KOPT-K1 (cell line): ENCODE data around the gene TMCO4.
"Not testable (repeated sequence)": the region's sequence is repeated elsewhere in the genome, so short reads cannot be mapped to it uniquely, and the experiment has no call there.

ENCODE experiments used
- H3K27ac ChIP-seq: fragments of 200-600 bp; sonication (generic); 2 replicates; pipeline ENCODE4 v1.5.1; 2016; ENCODE audit warnings: antibody characterized with exemption, mild to moderate bottlenecking, low read depth, low read length; ENCODE audit not compliant: poor library complexity, severe bottlenecking
- H3K36me3 ChIP-seq: fragments of 200-600 bp; sonication (generic); 2 replicates; pipeline ENCODE4 v1.5.1; 2017; ENCODE audit warnings: antibody characterized with exemption, mild to moderate bottlenecking, low read length, moderate library complexity; ENCODE audit not compliant: insufficient read depth
- H3K9me3 ChIP-seq: fragments of 200-600 bp; sonication (generic); 2 replicates; pipeline ENCODE4 v1.5.1; 2017; ENCODE audit warnings: antibody characterized with exemption, low read length, mild to moderate bottlenecking; ENCODE audit not compliant: insufficient read depth, poor library complexity, severe bottlenecking

The TMCO4 gene

DNA sequence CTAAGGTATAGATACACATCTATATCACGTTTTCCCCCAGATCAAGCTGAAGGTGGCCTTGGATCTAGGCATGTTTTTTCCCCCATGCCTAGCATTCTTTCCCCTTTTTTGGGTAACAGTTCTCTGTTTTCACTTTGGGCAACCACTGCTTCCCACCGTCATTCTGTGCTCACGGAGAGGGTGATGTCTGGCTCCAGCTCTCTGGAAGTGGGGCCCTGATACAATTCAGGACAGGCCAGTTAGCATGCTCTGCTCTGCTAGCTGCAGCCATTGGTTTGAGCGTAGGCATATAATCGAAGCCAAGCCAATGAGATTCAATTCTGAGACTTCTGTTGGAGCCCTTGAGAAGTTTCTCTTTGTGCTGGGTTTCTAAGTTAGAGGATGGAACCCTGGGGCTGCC lies 17.4 kb upstream of the TMCO4 start:
- no peaks in the 10 kb centered on the region for H3K36me3 ChIP-seq
- no peaks in the 10 kb centered on the region for H3K9me3 ChIP-seq
- no peak overlapping the region for H3K27ac ChIP-seq

DNA sequence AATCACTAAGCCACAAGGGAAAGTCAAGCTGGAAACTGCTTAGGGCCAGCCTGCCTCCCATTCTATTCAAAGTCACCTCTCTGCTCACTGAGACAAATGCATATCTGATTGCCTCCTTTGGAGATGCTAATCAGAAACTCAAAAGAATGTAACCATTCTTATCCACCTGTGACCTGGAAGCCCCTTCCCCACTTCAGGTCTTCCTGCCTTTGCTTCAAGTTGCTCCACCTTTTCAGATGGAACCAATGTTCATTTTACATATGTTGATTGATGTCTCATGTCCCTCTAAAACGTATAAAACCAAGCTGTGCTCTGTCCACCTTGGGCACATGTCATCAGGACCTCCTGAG lies 17.0 kb upstream of the TMCO4 start:
- H3K9me3 ChIP-seq, H3K36me3 ChIP-seq, H3K27ac ChIP-seq: not testable (repeated sequence)

DNA sequence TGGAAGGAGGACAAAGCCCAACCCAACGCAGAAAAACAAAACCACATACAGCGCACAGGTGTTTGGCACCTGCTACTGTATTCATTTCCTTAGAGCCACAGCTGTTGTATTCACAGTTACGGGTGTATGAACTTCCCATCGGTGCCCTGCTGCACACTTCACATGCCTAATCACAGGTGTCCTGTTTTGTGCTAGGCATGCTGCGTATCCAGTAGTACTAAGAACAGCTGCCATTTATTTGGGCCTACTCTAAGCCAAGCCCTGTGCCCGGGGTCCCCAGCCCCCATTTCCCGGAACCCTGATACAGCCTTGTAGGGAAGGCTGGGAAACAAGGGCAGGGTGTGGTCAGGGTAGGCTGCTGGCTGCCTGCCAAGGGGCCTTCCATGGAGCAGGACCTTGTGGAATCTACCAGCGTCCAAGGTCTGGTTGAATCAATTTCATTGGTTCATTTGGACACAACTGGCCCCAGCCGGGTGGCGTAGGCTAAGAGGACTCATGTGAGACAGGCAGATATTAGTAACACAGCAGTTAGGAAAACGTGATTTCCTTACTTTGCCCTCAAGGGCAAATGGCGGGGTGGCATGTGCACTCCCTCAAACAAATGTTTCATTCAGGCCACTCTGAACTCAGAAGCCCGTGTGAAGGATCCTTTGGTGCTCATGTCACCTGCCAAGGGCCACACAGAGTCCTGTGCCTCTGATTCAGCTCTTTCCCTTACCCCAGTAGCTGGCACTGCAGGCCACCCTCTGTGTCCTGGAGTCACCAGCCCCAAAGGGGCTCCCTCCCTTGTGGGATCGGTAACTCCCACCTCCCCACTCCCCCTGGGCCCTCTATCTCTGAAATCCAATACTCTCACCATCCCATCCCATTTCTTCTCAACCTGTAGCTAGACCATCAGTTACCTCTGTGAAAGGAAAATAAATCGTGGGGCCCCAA lies 16.4 kb upstream of the TMCO4 start:
- Histone ChIP-seq H3K36me3 (no peaks in the 10 kb centered on the region), H3K9me3 (no peaks in the 10 kb centered on the region), H3K27ac (no peak overlapping the region)

DNA sequence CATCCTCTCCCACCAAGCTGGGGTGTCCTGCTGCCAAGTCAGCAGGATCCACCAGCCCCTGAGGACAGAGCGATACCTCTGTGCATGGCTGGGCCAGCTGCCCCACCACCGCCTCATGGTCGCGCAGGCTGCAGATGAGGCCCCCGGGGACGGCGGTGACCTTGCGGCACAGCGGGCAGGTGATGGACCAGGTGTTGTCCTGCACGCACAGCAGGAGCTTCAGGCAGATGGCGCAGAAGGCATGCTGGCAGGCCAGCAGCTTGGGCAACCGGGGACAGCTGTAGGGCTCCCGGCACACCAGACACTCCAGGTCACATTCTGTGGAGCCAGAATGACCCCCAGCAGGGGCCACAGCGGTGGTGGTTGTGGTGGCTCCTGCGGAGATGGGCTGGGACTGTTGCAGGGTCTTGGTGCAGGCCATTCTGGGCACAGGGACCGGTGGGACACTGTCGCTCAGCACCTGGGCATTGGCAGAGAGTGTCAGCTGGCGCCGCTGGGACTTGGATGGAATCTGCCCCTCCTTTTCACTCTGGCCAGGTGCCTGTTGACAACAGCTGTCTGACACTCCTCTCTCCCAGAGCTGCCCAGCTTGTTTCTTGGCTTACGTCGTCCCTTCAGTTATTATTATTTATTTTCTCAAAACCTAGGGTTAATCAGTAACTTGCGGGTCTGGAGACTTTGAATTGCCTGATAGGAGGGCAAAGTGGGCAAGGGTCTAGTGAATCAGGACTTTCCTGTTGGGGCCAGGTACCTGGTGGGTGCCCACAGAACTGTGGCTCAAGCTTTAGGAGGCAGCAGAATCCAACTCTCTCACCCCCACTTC lies 15.2 kb upstream of the TMCO4 start, which contains the start of gene RNF186:
Gene RNF186 (minus strand): TSS at position 603 of the 823 bp plus-strand sequence. CDS start 182 bp downstream, at position 421.
- H3K27ac ChIP-seq: no peak within 1 kb of the TSS
- no peaks in the 10 kb centered on the region for H3K36me3 ChIP-seq
- H3K9me3 ChIP-seq: no peaks in the 10 kb centered on the region

DNA sequence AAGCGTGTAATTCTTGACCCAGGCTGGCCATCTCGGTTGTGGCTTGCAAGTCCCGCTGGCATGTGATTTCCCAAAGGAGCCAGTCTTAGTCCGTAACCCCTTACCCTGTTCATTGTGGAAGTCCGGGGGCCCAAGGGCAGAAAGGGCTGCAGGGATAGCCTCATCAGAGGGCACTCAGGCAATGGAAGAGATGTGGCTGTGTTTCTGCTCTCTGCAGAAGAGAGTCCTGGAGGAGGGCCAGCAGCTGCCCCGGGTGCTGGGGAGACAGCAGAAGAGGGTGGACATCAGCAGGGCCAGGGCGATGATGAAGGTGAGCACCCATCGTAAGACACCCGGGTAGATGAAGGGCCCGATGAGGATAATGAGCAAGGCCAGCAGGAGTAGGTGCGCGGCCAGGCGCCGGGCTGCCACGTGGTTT lies 14.5 kb upstream of the TMCO4 start:
- Histone ChIP-seq H3K36me3 (no peaks in the 10 kb centered on the region), H3K9me3 (no peaks in the 10 kb centered on the region), H3K27ac (no peak overlapping the region)

DNA sequence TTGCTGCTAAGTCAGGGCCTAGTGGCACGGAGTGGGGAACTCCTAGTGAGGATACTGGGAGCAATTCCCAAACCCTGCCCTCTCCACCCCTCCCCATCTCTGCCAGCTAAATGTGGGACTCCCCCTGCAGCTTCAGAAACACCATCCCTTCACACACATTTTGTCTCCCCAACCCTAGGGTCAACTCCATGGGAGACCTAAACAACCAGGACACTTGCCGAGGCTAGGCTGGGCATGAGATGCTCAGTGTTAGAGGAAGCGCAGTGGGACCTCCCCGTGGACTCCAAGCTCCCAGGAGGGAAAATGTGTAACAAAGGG lies 13.9 kb upstream of the TMCO4 start:
- H3K27ac ChIP-seq: no peak overlapping the region
- H3K9me3 ChIP-seq: no peaks in the 10 kb centered on the region
- H3K36me3 ChIP-seq: no peaks in the 10 kb centered on the region

DNA sequence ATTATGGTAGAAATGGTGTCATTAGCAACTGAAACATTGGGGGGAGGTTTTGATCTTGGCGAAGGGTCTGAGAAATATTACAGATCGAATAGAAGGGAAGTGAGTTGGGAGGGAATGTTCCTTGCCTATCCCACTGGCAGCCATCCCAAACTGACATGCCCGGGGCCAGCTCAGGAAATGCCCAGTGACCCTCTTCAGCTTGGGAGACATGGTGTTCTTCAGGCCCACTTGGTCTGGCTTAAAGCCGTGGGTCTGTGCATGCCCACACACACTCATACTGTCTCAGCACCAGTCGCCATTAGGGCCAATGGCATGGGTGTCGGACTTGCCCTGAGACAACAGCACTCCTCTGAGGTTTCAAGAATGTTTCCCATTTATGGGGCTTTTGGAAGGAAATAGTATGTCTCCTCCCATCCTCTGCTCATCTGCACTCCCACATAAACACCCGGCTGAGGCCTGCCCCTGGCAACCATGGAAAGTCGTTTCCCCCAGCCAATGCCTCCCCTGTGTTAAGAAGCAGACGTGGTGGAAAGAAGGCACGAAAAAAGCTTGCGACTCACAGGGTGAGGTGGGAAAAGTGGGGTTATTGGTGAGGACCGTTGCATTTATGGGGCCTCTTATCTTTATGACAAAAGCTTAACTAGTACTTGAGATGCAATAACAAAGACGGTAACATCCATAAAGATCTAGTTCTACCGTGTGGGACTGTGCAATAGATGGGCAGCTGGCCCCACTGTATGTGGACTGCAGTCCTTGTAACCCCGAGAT lies 13.3 kb upstream of the TMCO4 start:
- H3K9me3 ChIP-seq: no peaks in the 10 kb centered on the region
- H3K27ac ChIP-seq: no peak overlapping the region
- H3K36me3 ChIP-seq: no peaks in the 10 kb centered on the region

DNA sequence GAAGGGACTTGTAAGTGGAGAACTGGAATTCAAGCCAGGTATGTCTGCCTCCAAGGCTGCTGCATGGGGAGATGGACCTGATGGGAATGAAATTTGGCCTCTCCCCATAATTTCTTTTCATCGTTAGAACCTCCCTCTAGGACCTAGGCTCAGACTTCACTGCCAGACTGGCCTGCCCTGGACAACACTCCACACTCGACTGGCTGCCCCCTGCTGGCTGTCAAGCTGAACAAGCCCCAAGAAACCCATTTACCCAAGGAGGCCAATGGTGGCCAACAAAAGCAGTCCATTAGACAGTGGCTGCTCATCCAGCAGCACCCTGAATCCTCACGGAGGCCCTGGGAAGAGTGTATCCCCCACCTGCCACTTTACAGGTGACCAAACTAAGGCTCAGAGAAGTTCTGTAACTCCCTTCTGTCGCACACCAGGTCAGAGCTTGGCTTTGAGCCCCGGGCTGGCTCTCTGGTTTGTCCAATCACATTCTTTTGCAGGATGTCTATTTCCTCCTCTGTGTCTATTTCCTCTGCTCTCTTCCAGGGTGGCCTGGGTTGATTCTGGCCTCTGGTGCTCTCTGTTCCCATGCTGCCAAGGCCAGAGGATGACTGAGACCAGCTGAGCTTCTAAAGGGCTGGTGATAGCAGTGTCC lies 11.6 kb upstream of the TMCO4 start:
- no peaks in the 10 kb centered on the region for H3K36me3 ChIP-seq
- no peaks in the 10 kb centered on the region for H3K9me3 ChIP-seq
- no peak overlapping the region for H3K27ac ChIP-seq

DNA sequence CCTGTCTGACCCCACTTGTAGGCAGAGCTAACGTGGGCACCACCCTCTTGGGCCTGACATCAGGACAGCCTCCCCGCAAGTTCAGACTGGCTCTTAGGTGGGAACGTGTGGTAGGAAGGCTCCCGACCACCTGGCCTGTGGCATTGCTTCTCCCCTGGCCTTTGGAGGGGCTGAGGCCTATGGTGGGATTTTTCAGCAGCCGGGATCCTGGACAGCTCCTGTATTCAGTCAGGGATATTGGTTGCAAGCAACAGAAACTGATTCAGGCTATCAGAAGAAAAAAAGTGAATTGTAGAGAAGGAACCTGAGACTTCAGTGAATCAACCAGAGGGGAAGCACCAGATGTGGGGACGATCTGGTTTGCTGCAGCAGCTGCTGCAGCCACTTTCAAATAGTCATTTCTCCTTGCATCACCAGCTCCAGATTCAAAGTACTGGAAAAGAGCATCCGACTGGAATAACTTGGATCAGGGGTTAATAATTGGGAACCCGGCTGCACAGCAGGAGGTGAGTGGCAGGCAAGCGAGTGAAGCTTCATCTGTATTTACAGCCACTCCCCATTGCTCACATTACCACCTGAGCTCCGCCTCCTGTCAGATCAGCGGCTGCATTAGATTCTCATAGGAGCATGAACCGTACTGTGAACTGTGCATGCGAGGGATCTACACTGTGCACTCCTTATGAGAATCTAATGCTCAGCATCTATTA lies 9.5 kb upstream of the TMCO4 start:
- H3K27ac ChIP-seq: no peak overlapping the region

DNA sequence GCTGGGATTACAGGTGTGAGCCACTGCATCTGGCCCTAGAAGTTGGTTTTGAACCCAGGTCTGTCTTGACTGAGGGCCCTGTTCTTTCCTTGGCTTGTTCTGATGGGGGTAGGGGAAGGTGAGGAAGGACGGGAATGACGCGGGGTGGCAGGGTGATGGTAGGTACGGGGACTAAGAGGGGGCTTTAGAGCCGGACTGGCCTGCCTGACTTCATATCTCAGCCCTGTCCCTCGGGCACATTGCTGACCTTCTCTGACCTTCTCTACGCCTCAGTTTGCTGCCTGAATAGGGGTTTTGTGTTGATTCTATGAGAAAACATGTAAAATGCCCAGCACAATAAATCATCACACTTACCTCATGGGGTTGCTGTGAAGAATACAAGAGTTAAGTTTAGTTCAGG lies 8.6 kb upstream of the TMCO4 start:
- no peak overlapping the region for H3K27ac ChIP-seq
- no peaks in the 10 kb centered on the region for H3K36me3 ChIP-seq
- no peaks in the 10 kb centered on the region for H3K9me3 ChIP-seq

More for the DNA sequence above, 9.5 kb upstream of the TMCO4 start:
- Histone ChIP-seq H3K36me3 (no peaks in the 10 kb centered on the region), H3K9me3 (no peaks in the 10 kb centered on the region)

DNA sequence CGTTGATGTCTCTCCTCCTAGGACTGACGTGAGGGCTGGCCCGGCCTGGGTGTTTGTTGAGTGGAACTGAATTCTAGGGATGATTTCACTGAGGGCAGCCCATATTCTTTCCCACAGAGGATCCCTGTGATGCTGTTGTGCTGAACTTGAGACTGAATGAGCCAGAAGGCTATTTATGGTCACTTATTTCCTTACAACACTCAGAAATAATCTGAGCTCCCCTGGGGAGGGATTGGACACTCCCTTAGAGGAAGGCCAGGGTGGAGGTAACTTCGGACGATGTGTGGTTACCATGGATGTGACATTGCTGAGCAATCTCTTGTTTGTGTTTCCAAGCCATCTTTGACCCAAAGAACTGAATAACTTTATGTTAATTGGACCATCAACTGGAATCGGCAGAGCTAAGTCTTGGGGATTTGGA lies 5.1 kb upstream of the TMCO4 start:
- Histone ChIP-seq H3K36me3 (no peaks in the 10 kb centered on the region), H3K27ac (no peak overlapping the region)

DNA sequence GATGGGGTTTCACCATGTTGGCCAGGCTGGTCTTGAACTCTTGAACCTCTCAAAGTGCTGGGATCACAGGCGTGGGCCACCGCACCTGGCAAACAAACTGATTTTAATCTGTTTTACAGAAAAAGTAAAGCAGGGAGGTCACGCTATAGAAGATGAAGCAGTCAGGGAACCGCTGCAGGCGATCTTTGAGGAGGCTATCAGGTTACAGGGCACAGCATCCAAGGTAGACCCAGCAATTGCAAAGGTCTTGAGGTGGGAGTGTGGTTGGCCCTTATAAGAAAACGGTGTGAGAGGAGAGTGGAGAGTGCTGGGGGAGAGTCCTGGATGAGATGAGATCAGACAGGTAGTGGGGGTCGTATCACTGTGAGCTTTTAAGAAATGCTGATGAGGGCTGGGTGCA lies 2.6 kb upstream of the TMCO4 start:
- H3K27ac ChIP-seq: no peak overlapping the region
- no peaks in the 10 kb centered on the region for H3K9me3 ChIP-seq
- no peaks in the 10 kb centered on the region for H3K36me3 ChIP-seq

More for the DNA sequence above, 5.1 kb upstream of the TMCO4 start:
- no peaks in the 10 kb centered on the region for H3K9me3 ChIP-seq

DNA sequence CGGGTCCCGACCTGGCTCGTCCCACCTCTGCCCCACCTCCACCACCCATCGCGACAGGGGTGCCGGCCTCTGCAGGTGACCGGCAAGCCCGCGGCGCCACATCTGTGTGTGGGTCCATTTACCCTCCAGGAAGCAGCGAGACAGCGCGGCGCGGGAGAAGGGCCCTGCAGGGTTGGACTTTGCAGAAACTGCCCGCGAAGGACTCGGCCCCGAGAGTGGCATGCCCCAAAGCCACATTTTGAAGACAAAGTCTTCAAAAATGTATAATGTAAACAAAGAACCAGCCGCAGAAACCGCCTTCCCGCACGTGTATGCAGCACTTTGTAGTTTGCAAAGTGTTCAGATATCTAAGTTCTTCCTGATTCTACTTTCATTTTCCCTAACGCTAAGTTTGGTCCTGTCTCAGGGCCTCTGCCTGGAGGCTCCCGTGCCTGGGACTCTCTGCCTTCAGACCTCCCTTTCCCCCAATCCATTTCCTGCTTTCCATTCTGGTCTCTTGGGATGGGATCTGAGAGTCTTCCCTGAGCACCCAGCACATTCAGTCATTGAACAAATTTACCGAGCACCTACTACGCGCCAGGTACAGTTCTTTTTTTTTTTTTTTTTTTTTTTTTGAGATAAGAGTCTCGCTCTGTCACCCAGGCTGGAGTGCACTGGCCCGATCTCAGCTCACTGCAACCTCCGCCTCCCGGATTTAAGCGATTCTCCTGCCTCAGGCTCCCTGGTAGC lies 524 bp upstream of the TMCO4 start:
- Histone ChIP-seq H3K9me3 (no peaks in the 10 kb centered on the region), H3K27ac (no peak overlapping the region), H3K36me3 (no peaks in the 10 kb centered on the region)
